LoVo (cell line): Measurements from ENCODE around the gene U2AF1L4.

ENCODE experiments used
- DNase-seq: peaks from one replicate; pipeline ENCODE4 v3.0.0-alpha.2; 2016; ENCODE audit warnings: low spot score

The U2AF1L4 gene

DNA sequence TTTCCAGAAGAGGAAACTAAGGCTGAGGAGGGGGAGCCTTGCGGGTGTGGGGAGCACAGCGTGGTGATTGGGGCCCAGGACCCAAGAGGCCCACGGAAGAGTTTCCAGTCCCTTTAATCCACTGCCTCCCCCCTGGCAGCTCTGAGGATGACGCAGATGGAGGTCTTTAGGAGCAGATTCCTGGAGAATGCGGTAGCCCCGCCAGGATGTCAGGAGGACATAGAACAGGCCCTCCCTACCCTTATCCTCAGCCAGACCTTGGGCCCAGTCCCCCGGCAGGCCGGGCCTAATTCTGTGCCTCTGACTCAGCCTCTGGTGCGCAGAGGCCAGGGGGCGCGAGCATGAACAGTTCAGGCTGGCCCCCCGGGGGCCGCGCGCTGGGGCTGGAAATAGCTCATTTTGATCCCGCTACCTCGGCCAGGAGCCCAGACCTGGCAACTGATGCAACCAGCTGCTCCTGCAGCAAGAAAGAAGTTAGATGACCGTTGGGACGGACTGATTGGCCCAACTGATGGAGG lies 12.1 kb upstream of the U2AF1L4 start:
- DNase-seq = no peak

DNA sequence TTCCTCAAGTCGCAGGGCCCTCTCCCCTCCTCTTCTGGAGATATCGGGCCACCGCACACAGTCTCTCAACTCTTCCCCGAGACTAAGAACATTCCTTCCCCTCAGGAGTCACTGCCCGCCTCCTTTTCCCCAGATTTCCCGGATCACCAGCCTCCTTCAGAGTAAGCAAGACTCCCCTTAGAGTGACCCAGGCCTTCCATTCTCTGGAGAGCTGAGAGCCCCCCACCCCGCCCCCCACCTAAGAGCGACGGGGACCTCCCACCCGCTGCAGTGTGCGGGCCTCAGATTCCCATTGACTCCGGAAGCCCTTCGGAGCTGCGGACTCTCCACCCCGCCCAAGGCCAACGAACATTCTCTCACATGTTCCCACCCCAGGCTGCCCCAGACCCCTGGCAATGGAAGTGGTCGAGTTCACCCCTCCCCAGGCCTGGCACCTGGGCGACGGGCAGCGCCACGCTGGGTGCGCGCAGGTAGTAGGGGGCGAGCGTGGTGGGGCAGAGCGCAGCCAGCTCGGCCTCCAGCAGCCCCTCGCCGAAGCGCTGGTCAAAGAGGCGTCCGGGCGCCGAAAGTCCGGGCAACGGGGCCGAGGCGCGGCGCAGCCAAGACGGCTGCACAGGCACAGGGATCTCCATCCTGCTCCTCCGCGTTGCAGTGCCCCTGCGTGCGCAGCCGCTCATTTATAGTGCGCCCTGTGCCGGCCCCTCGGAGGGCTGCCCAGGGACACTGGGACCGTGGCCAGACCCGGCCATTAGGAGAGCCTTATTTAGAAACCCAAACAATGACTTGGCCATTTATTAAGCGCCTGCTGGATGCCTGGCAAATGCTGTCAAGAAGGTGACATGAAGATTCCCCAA lies 11.4 kb upstream of the U2AF1L4 start, which contains the start of gene HSPB6:
Gene HSPB6, minus strand, starts transcription at position 653 of the 854 bp plus-strand sequence. Its CDS starts 21 bp downstream, at position 632.
- no peak for DNase-seq

DNA sequence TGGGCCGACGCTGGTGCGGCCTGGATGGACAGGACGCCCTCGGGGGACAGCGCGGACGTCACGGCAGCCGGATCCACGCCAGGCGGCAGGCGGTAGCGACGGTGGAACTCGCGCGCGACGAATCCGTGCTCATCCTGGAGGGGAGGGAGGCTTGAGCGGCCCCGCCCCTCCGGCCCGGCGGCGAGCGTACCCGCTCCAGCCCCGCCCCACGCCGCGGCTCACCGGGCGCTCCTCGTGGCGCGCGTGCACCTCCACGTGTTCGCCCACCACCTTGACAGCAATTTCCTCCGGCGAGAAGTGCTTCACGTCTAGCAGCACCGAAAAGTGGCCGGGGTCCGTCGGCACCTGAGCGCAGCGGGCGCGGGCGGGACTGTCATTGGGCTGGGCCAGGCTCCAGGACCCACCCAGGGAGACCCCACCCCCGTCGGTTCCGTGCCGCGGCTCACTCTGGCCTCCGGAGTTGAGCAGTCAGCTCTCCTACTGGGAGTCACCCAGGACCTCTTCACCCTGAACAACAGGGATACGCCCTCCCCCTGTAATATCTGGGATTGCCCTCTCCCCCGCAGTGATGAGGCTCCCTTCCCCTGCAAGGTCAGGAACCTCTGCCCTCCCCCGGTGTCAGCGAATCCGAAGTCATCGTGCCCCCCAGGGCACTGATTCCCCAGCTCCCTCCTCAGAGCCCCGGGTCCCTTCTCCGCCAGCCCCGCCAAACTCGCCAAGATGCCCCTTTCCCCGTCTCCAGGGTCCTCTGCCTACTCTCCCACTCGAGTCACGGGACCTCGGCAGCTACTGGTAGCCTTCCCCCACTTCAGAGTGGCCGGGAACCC lies 10.5 kb upstream of the U2AF1L4 start:
- DNase-seq = no peak

DNA sequence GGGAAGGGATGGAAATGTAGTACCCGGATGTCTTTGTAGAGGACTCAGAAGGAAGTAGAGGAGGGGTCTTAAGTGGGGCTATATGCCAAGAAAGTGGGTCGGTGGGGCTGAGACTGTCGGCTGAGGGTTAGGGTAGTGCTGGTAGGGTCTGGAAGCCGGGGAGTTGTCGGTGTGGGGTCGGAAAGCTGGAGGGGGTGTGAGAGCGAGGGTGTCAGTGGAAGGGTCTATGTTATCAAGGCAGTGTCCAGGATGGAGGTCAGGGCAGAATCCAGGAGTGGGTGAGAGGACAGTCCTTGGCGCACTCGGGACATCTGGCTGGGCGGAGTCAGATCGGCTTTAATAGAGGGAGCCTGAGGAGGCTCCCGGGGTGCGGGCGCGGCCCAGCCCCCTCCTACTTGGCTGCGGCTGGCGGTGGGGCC lies 9.9 kb upstream of the U2AF1L4 start:
- DNase-seq = no peak

DNA sequence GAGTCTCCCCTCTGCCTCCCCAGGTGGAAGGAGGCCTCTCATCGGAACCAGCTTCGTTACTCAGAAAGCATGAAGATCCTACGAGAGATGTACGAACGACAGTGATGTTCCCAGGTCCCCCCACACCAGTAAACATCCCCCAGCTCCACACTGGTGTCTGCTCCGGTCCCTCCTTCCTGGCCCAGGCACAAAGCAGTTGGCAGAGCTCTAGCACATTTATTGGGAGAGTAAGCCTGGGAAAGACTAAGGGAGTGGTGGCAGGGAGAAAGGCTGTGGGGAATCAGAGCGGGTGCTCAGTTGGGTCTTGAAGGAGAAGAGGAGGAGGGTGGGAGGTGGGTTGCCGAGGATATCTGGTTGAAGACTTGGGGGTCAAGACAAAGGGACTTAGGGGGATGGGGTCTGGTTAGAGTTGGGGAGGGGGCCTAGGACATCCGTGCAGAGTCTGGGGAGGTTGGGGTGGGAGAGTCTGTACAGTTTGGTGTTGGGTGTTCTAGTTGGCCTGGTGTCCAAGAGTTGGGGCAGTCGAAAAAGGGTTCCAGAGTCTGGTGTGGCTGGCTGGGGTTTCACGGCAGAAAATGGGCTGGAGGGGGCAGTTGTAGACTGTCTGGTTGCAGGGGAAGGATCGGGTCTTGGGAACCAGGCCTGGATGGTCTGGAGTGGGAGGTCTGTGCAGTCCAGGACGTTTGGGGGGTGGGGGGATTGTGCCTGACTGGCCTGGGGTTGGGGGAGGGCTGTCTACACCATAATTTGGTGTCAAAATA lies 9.3 kb upstream of the U2AF1L4 start:
- DNase-seq = no peak

DNA sequence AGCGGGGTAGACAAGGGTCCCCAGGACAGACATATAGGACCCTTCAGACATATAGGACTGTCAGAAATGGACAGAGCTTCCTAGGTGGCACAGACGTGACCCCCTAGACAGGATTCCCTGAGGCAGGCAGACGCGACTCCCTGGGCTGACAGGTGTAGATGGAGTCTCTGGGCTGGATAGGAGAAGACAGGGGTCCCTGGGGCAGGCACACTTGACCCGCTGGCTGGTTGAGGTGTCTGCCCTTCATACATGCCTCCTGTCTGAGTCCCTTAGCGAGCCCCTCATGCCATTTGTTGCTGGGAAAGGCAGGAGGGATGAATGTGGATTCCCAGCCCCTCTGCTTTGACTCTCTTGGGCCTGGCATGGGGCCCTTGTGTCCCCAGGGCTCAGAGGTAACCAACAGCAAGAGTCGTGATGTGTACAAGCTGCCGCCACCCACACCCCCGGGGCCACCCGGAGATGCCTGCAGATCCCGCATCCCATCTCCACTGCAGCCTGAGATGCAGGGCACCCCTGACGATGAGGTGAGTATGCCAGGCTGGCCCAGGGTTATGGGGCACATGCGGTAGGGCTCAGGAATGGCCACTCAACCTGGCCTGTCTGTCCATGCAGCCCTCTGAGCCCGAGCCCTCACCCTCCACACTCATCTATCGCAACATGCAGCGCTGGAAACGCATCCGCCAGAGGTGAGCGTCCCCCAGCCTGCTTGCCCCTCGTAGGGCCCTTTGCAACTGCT lies 8.6 kb upstream of the U2AF1L4 start:
- DNase-seq = no peak

DNA sequence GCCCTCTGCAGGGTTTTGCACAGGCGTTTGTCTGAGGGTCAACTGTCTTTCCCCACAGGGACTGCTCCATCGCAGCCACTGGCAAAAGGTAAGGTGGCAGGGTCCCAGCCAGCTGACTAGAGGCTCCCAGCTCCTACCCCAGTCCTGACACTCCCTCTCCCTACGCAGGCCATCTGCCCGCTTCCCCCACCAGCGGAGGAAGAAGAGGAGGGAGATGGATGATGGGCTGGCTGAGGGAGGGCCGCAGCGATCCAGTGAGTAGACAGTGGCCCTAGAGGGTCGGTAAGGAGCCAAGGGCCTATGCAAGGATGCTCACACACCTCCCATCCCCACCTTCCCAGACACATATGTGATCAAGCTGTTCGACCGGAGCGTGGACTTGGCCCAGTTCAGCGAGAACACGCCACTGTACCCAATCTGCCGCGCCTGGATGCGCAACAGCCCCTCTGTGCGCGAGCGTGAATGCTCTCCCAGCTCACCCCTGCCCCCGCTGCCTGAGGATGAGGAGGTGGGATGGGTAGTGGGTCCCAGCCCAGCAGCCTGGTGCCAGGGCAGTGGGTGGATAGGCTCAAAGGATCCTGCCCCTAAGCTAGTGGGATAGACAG lies 7.6 kb upstream of the U2AF1L4 start:
- no peak for DNase-seq

DNA sequence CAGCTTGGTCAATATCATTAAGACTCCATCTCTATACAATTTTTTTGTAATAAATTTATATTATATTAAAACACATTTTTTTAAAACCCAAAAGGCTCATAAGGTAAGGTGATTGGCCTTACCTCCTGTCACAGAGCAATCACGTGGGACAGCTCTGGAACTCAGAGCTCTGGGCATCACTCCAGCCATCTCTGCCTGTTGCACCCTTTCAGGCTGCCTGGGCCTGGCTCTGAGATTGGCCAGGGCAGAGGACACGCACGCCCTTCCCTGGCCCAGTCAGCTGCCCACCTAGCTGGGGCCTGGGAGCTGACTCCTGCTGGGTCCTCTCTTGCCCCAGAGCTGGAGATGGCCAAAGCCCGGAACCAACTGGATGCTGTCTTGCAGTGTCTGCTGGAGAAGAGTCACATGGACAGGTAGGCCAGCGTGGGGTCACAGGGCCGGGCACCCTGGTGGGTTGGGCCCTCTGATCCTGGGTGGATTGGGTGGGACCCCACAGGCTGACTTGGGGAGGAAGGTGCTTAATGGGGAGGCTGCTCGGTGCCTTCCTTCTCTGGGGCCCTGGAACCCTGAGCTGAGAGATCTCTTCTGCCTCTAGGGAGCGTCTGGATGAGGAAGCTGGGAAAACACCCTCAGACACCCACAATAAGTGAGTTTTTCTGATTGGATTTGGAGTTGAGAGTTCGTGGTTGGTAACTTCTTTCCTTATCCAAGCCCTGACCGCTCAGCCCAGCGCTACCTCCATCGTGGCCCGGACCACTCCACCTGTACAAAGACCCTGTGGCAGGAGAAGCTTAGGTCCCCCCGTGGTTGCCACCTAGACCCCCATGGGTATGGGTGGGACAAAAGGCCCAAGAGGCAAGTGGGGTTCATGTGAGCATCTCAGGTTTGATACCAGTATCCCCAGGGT lies 6.9 kb upstream of the U2AF1L4 start:
- no peak for DNase-seq

DNA sequence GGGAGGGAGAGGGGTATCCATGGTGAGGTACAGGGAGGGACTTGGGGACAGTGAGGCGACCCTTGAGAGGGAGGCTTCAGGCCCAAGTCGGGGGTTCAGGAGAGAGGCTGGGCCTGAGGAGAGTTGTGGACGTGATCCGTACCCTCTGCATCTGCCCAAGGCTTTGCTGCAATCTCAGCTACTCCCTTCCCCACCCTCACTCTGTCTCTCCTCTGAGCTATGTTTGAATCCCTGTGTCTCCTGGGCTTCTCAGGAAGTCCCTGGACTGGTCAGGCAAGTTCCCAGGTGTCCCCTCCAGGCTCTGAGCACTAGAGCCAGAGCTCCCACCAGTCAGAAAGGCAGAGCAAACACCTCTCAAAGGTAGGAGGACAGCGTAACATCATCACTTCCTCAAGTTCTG lies 4.9 kb upstream of the U2AF1L4 start:
- DNase-seq = no peak

DNA sequence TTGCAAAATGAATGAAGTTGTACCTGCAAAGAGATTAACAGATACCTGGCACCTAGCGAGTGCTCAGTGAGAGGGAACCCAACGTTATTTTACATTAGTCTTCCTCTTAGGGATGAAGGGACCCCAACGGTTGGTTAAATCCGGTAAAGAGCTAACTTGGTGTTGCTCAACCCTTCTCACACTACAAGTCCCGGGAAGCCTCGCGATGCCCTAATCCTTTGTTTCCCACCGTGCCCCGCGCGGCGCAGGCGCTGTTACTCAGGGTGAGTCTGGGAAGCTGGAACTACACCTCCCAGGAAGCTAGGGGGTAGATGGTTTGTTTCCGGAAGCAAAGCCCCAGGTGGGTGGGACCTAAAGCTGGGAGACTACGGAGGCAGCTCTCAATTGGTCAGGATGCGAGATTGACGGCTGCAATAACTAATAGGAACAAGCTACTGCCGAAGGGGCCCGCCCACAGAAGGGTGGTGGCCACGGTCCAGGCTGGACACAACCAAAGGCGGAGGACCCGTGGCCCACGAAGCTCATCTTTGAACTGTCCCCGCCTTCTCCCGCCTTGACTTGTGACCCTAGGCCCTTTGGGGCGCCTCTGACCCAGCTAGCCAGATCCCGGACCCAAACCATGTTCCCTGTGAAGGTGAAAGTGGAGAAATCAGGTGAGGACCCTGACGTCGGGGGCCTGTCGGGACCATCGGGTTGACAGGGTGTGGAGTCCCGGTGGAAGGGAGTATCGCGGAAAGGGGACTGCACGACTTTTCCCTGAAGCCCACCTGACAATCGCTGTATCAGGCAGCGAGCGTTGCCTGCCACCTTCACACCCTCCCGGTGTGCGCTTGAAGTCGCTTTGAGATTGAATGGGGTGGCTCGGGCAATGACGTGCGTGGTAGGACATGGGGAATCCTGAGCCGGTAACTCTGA lies 3.1 kb upstream of the U2AF1L4 start, which contains the start of gene LIN37:
Gene LIN37, plus strand, starts transcription at position 471 of the 915 bp plus-strand sequence. Its CDS starts 149 bp downstream, at position 620.
- DNase-seq = peak; percentile 99

DNA sequence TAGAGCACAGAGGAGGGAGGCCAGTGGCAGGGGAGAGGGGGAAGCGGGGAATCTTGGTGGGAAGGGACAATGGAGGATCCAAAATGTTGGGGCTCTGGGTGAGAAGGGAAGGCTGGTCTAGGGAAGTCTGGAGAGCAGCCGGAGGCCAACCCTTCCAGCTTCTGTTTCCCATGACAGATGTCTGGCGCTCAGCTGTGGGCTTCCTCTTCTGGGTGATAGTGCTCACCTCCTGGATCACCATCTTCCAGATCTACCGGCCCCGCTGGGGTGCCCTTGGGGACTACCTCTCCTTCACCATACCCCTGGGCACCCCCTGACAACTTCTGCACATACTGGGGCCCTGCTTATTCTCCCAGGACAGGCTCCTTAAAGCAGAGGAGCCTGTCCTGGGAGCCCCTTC lies 1.3 kb upstream of the U2AF1L4 start:
- no peak for DNase-seq

DNA sequence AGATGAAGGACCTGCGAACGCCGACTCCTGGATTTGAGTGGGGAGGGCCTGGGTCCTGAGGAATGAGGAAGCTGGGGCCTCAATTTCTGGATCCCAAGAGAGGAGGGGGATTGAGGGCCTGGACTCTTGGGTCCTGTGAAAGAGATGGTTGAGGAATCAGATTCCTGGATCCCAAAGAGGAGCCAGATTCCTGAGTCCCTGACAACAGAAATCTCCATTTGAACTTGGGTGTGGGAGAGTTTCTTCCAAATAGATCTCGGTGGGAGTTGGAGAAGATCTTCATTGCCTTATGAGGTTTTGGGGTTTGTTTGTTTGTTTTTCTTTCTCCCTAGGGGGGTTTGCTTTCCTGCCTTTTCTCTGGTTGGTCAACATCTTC lies 857 bp upstream of the U2AF1L4 start:
- no peak for DNase-seq

DNA sequence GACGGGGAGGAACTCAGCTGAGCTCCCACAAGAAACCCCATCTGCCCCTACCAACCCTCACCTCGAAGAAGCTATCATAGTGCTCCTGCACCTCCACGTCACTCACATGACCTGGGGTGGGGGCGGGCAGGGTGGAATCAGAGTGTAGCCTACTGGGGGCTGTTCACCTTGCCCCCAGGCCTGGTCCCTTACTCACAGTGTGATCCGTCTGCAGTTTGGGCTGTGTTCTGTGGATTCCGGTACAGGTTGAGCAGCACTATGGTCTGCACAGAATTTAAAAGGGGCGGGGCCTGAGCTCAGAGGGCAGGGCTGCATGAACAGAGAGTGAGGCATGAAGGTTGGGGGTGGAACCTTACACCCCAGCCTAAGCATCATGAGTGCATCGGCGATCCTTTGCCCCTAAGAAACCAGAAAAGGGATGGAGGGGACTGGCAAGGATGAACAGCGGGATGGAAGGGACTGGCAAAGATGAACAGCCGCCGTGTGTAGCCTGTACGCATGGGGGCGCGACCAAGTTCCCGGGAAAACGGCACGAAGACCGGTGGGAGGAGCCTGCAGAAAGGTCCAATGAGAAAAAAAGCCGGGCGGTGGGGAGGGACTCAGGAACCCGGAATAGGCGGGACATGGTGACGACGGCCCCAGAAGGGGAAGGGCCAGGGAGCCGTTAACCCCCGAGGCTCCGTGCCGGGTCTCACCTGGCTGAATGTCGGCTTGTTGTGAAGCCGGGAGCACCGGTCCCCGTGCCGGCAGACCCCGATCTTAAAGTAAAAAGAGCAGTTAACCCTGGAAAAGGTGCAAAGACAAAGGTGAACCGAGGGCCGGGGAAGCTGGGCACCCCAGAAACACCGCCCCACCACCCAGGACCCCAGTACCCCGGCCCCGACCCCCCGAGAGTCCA lies 539 bp downstream of the U2AF1L4 start:
- peak; percentile 96 for DNase-seq

DNA sequence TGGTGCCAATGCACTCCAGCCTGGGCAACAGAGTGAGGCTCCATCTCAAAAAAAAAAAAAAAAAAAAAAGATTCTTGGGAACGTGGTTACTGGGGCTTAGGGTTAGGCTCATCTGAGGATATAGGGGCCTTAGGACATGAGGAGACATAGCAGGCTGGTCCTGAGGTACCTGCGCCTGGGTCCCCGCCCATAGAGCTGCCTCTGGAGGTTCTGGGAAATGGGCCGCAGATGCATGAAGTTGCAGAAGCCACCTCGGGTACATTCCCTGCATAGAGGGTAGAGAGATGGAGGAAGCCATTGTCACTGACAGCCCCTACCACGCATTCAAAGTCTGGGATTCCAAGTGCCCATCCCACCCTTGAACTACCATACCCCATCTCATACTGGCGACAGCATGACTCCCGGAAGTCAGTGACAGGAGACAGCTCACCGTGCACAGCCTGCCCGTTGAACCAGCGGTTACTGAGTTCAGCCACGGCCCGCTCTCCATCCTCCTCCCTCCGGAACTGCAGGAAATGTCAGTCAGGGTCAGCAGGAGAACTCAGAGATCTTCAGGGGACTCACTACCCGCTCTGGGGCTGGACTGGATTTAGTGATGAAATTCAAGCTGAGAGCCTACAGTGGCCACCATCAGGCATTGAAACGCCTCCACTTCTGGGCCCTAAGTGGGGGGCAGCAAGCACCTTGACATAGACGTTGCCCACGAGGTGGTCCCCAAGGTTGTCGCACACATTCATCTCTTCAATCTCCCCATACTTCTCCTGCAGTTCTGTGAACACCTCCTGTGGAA lies 1.4 kb downstream of the U2AF1L4 start:
- no peak for DNase-seq

DNA sequence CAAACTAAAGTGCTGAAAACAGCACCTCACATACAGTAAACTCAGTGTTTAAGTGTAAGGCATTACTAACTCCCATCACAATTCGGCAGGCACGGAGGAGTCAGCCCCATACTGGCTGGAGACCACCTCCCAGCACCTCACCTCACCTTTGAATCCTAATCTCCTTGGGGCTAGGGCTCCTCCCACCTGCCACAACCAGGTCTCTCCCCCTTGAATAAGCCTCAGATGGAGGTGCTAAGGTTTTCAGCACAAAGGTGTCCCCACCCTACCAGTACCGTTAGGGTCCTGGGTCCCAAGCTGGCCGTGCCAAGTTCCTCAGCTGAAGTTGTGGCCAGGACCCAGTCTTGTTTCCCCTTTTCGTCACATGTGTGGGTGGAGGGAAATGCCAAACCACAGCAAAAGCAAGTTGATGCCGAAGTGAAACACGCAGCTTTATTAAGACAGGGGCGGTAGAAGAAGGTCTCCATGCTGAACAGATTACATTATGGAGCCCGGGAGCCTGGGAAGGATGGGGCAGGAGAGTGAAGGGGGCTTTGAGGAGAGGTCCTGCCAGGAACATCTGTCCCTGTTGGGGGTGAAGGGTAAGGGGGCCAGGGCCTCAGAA lies 3.0 kb downstream of the U2AF1L4 start, which contains the start of gene IGFLR1:
Gene IGFLR1, minus strand, starts transcription at position 332 of the 604 bp plus-strand sequence. CDS start 1,272 bp downstream, outside the sequence.
- DNase-seq = no peak

DNA sequence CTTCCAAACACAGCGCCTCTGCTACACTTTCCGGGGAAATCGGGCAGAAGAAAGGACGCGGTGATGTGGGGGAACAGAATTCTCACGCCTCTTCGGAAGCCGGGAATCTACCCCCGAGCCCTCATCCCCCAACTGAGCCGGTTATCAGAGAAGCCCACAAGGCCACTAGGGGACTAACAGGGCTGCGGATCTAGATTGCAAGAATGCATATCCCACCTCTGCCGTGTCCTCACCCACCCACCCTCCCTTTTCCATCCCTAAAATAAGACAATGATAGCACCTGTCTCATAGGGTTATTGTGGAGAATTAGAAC lies 4.1 kb downstream of the U2AF1L4 start:
- no peak for DNase-seq
